Upper lobe of right lung (tissue), 1 donor: ENCODE results near the gene ALK. TPM values are rescaled to one million over a fixed set of nuclear protein-coding genes. Genes with fewer than 3 reads are reported as not detected.

Source experiments
- ATAC-seq: fragments of 200-7000 bp; cut with Tn5 transposase; one replicate; pipeline ENCODE4 v1.9.1; 2020; ENCODE audit warnings: mild to moderate bottlenecking, moderate library complexity
- DNase-seq: peaks from one replicate; pipeline ENCODE4 v3.0.0-alpha.2; 2020
- H3K27ac ChIP-seq: fragments of 200-600 bp; one replicate; pipeline ENCODE4 v1.8.0; 2022
- H3K27me3 ChIP-seq: fragments of 200-600 bp; one replicate; pipeline ENCODE4 v1.8.0; 2022; ENCODE audit warnings: mild to moderate bottlenecking
- H3K36me3 ChIP-seq: fragments of 200-600 bp; one replicate; pipeline ENCODE4 v1.8.0; 2022
- H3K4me1 ChIP-seq: fragments of 200-600 bp; one replicate; pipeline ENCODE4 v1.8.0; 2022
- H3K4me3 ChIP-seq: fragments of 200-600 bp; one replicate; pipeline ENCODE4 v1.8.0; 2022; ENCODE audit warnings: mild to moderate bottlenecking
- H3K9me3 ChIP-seq: fragments of 200-600 bp; one replicate; pipeline ENCODE4 v1.8.0; 2022
- intact Hi-C: fragments of 100-400 bp; cut with DNase I; formaldehyde crosslinking; loops from one replicate; pipeline ENCODE4 v1.11.0; 2022
- total RNA-seq: library from RNA; stranded (reverse); fragmentation: NEBNext Ultra II Directional; extraction: Animal tissue kit (Norgen Biotek cat#: 25700); gene quantifications from one replicate; pipeline ENCODE4 v1.2.1, GENCODE V29; 2021
- TF ChIP-seq, protein P1 (sequence below): fragments of 200-600 bp; IDR thresholded peaks from one replicate; pipeline ENCODE4 v1.8.0; 2022; ENCODE audit warnings: antibody characterized with exemption
- donor health status: DM: no; HTN: yes; CAD: no; lungs with severe emphysema.

Gene ALK
- total RNA-seq, 1 donor from 2014 or later = not detected

DNA sequence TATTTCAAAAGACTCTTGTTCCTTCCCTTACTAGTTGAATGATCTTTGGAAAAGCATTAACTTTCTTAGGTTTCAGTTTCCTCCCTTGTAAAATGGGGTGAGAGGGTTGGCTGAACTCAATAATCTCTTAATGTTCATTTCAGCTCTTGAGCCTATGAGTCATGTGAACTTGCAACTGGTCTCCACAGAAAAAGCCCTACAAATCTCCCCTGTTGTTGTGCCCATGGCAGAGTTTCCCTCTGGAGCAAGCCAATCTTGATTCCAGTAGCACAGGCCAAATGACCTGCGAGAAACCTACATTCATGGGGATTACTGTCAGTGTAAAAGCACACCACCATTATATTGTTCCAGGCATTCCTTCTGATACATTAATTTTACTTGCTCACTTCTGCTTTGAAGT is 388.9 kb downstream of the ALK start:
- H3K4me3 ChIP-seq = no peak overlapping the region
- H3K9me3 ChIP-seq = no peaks in the 10 kb centered on the region
- H3K27me3 ChIP-seq = no peaks in the 10 kb centered on the region
- TF ChIP-seq, protein P1, sequence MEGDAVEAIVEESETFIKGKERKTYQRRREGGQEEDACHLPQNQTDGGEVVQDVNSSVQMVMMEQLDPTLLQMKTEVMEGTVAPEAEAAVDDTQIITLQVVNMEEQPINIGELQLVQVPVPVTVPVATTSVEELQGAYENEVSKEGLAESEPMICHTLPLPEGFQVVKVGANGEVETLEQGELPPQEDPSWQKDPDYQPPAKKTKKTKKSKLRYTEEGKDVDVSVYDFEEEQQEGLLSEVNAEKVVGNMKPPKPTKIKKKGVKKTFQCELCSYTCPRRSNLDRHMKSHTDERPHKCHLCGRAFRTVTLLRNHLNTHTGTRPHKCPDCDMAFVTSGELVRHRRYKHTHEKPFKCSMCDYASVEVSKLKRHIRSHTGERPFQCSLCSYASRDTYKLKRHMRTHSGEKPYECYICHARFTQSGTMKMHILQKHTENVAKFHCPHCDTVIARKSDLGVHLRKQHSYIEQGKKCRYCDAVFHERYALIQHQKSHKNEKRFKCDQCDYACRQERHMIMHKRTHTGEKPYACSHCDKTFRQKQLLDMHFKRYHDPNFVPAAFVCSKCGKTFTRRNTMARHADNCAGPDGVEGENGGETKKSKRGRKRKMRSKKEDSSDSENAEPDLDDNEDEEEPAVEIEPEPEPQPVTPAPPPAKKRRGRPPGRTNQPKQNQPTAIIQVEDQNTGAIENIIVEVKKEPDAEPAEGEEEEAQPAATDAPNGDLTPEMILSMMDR = no peak
- H3K27ac ChIP-seq = no peak overlapping the region
- ATAC-seq (no peak), DNase-seq (no peak)
- H3K36me3 ChIP-seq = no peaks in the 10 kb centered on the region
- no peaks in the 10 kb centered on the region for H3K4me1 ChIP-seq
- intact Hi-C loops = no loop called here

DNA sequence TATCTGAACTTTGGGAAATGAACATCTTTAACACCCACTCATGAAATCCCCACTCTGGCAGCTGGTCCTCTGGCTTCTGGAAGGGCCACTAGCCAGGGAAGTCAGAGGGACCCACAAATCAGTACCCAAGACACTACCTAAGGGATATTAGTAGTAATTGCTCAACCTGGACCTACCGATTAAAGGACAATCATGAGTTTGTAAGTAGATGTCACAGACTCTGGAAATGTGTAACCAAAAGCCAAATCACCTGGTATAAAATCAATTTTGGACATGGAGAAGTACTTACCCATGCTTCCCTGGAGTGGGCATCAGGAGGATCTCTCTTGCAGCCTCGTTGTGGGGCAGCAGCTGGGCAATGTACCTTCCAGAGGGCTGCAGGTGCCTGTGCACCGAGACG is 389.8 kb downstream of the ALK start:
- no peak for DNase-seq
- Histone ChIP-seq H3K36me3 (no peaks in the 10 kb centered on the region), H3K9me3 (no peaks in the 10 kb centered on the region), H3K27ac (no peak overlapping the region), H3K27me3 (no peaks in the 10 kb centered on the region), H3K4me1 (no peaks in the 10 kb centered on the region), H3K4me3 (no peak overlapping the region)
- intact Hi-C loops = no loop called here
- TF ChIP-seq, protein P1 = no peak
- ATAC-seq = no peak

DNA sequence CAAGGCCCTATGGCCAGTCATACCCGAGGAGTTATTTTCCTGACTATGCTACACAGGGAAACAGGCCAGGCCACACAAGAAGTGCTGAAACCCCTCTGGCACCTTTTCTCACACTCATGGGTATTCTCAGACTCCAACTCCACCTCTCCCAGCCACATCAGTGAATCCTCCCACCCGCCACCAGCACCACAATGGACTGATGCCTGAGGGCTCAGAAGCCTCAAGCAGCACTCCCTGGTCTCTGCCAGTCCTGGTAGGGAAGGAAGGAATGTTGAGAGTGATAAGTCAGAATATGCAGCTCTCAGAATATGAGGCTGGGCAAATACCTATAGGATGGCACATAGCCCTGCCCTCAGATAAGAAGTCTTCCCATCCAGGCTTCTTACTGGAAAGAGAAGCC is 391.1 kb downstream of the ALK start:
- Histone ChIP-seq H3K9me3 (no peaks in the 10 kb centered on the region), H3K27me3 (no peaks in the 10 kb centered on the region), H3K4me1 (no peaks in the 10 kb centered on the region), H3K4me3 (no peak overlapping the region), H3K36me3 (no peaks in the 10 kb centered on the region), H3K27ac (no peak overlapping the region)
- ATAC-seq = no peak
- intact Hi-C loops = no loop called here
- no peak for DNase-seq
- TF ChIP-seq, protein P1 = no peak

DNA sequence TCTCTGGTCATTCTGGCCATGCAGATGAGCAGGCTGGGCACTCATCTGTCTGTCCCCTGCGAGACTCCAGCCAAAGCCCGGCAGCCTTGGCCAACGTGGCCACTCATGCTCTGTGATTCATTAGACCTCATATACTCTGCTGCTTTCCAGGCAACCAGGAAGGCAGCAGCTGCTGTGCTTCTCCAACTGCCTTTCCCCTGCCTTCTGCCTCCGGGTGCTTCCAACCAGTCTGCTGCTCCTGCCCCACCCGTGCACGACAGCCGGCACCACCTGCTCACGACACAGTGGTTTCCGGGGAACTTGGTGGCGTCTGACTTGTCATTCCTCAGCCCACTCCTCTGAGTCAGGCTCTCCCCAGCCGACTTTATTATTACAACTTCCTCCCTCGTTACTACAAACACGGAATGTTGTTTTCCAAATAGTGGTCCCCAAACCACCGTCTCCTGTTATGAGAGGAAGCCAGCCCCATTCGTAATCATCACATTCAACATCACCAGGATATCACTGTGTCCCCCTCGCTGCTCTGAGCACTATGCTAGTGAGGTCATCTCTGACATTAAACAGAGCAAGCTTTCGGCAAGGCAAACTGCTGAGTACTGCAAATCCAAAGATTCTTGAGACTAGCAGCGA is 392.4 kb downstream of the ALK start:
- TF ChIP-seq, protein P1 = no peak
- intact Hi-C loops = no loop called here
- Histone ChIP-seq H3K36me3 (no peaks in the 10 kb centered on the region), H3K4me3 (no peak overlapping the region), H3K9me3 (no peaks in the 10 kb centered on the region), H3K27ac (no peak overlapping the region), H3K4me1 (no peaks in the 10 kb centered on the region), H3K27me3 (no peaks in the 10 kb centered on the region)
- peak; percentile 69 for DNase-seq
- ATAC-seq = peak; percentile 46

DNA sequence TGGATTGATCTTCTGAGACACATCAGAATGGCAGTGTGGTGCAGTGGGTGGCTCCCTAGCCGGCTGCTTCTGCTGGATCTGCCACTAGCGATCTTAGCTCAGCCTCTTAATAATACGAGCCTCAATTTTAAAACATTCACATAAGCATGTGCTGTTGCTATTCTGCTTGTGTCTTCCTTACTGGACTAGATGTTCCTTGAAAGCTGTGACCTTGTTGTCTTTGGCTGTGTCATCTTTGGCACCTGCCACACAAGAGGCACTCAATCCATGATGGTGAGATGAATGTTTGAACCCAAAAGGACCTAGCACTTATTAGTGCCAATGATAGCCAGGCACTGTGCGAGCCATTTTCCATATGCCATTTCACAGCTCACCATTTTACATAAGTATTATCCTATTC is 393.0 kb downstream of the ALK start:
- intact Hi-C loops = no loop called here
- TF ChIP-seq, protein P1 = no peak
- ATAC-seq = no peak

DNA sequence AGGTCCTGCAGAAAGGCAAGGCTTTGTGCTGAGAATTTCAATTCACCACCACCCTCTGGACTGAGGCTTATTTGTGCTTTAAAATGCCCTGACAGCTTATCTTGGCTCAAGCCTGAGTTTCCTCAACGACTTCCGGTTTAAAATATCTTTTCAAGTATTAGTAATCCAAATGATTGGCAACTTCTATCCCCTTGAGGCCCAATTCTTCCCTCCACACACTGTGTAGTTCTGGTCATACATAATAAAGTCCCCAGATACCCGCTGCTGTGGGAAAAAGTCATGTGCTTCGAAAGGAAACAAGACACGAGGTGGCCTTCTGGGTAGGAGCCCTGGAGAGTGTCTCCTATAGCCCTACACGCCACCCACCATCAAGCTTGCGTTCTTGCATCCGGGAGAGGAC is 393.4 kb downstream of the ALK start:
- H3K9me3 ChIP-seq = no peaks in the 10 kb centered on the region
- no peak overlapping the region for H3K27ac ChIP-seq
- DNase-seq (no peak), ATAC-seq (no peak)
- TF ChIP-seq, protein P1 = no peak
- no peaks in the 10 kb centered on the region for H3K36me3 ChIP-seq
- H3K4me1 ChIP-seq = no peaks in the 10 kb centered on the region
- intact Hi-C loops = no loop called here
- no peaks in the 10 kb centered on the region for H3K27me3 ChIP-seq
- H3K4me3 ChIP-seq = no peak overlapping the region

More for the DNA sequence above, 393.0 kb downstream of the ALK start:
- H3K9me3 ChIP-seq = no peaks in the 10 kb centered on the region
- no peaks in the 10 kb centered on the region for H3K4me1 ChIP-seq
- DNase-seq = no peak
- H3K27ac ChIP-seq = no peak overlapping the region
- no peak overlapping the region for H3K4me3 ChIP-seq
- no peaks in the 10 kb centered on the region for H3K27me3 ChIP-seq
- H3K36me3 ChIP-seq = no peaks in the 10 kb centered on the region
